GM18517 (cell line): ENCODE results near the gene WDR73.

ENCODE experiments used
- ATAC-seq: cut with Tn5 transposase; IDR thresholded peaks from one replicate; pipeline ENCODE4 v1.9.1; 2021; ENCODE audit warnings: mild to moderate bottlenecking, moderate library complexity; ENCODE audit not compliant: unreplicated experiment

Gene WDR73

DNA sequence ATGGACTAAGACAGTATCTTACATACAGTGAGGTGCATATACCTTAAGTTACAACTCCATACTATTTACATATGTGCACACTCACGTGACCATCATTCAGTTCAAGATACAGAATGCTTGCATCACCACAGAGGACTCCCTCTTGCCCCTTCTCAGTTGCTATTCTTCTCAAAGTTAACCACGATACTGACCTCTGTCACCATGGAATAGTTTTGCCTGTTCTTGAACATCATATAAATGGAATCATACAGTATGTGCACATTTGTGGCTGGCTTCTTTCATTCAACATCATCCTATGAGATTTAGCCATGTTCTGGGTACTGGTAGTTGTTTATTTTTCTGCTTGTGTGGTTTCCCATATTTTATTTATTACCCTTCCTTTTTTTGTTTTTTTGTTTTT lies 63.7 kb downstream of the WDR73 start:
- no peak for ATAC-seq
